ENCODE measurements around the gene MEGF6. TPM values are rescaled to one million over a fixed set of nuclear protein-coding genes. Genes with fewer than 3 reads are reported as not detected.
A peak's percentile ranks its signal among the peaks of the same experiment; 100 is the strongest.

The MEGF6 gene
- total and polyA plus RNA-seq, 12 donors: 0.15 to 29.2 (median 8.2) TPM

DNA sequence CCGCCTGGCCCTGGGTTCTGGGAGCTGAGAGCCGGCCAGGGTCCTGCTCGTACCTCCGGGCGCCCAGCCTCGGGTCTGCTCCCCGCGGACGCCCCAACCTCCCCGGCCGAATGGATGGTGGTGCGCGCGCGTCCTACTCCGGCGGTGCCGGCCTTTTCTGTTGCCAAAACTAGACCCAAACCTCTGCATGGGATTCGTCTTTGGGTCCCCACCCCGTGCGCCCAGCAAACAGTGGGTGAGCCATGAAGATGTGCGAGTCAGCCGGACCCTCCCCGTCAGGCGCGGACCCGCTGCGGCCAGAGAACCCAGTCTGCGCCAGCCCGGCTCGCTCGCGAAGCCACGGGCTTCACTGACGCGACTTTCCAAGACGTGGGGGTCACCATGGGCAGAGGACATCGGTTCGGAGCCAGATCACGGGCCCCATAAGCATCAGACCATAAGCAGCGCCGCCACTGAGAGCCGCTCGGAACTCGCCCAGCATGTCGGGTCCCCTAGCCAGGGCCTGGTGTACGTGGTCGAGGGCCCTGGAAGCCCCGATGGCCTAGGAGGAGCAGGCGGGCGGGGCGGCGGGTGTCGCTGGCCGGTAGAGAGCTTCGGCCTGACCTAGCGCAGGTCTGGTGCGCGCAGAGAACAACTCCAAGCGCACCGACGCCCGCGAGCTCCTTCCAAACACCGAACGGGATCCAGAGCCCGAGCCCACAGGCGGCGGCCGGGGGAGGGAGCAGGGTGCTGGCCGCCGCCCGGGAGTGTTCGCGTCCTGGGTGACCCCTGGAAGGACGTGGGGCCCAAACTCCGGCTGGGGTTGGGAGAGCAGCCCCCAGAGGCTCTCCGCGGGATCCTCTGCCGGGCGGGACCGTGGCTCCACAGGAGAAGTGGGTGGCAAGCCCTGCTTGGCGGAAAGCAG is 40.0 kb upstream of the MEGF6 start:
- TF ChIP-seq CTCF (IDR thresholded peaks at IDR 0.05) (no peak), POLR2A (IDR thresholded peaks at IDR 0.05) (no peak)
- 8 to 17% (median 9%) methylated on average over 18 to 83 of the region's 83 CpGs for WGBS, 4 donors
- peak overlapping the region in 1 of 4 donors; percentile 86 for H3K4me3 ChIP-seq
- peaks cover 38% of the 10 kb centered on the region for H3K27me3 ChIP-seq
- no peaks in the 10 kb centered on the region for H3K9me3 ChIP-seq (replicated peaks in 1 of 3)
- H3K27ac ChIP-seq: no peak overlapping the region
- intact Hi-C loops (cut with DNase I): no loop called here
- H3K4me1 ChIP-seq (replicated peaks in 1 of 2): peaks cover 7 to 35% of the 10 kb centered on the region in 2 donors
- H3K36me3 ChIP-seq (replicated peaks in 1 of 2): peaks cover 0 to 9% of the 10 kb centered on the region in 2 donors
- DNase-seq: no peak

DNA sequence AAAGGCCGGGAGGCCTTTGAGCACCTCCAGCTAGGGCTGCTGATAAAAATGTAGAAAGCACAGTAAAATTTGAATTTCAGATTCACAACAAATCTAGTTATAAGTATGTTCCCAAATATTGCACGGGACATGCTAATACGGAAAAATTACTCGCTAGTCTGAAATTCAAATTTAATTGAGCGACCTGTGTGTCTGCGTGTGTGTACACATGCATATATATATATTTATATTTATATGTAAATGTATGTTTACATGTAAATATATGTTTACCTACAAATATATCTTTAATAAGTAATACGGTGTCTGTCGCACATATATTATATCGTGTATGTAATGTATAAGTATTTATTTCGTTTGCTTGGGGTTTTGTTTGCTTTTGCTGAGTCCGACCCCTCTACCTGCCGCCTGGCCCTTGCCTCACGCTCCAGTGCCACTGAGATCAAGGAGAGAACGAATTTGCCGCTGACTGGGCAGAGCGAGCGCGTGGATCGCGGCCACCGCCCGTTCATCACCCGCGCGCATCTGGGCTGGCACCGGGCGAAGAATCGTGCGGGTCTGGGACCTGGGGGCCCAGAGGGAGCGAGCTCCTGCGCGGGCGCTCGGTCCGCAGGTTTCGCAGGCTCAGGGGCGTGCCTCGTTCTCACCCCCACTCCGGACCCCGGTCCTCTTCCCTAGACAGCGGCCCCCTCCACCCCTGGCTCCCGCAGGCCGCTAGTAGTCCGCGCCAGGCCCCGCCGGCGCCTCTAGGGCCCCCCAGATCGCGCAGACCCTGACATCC is 39.1 kb upstream of the MEGF6 start:
- Histone ChIP-seq H3K9me3 (replicated peaks in 1 of 3) (no peaks in the 10 kb centered on the region), H3K36me3 (replicated peaks in 1 of 2) (peaks cover 0 to 12% of the 10 kb centered on the region in 2 donors), H3K27ac (no peak overlapping the region), H3K4me3 (peak overlapping the region in 2 of 4 donors; percentile 76 to 86), H3K27me3 (peaks cover 38% of the 10 kb centered on the region), H3K4me1 (replicated peaks in 1 of 2) (peaks cover 7 to 35% of the 10 kb centered on the region in 2 donors)
- intact Hi-C loops (cut with DNase I): no loop called here
- DNase-seq: no peak
- WGBS, 4 donors: 10 to 16% (median 13%) methylated on average over 27 to 50 of the region's 50 CpGs
- TF ChIP-seq POLR2A (IDR thresholded peaks at IDR 0.05): no peak
- no peak for TF ChIP-seq CTCF (IDR thresholded peaks at IDR 0.05)

DNA sequence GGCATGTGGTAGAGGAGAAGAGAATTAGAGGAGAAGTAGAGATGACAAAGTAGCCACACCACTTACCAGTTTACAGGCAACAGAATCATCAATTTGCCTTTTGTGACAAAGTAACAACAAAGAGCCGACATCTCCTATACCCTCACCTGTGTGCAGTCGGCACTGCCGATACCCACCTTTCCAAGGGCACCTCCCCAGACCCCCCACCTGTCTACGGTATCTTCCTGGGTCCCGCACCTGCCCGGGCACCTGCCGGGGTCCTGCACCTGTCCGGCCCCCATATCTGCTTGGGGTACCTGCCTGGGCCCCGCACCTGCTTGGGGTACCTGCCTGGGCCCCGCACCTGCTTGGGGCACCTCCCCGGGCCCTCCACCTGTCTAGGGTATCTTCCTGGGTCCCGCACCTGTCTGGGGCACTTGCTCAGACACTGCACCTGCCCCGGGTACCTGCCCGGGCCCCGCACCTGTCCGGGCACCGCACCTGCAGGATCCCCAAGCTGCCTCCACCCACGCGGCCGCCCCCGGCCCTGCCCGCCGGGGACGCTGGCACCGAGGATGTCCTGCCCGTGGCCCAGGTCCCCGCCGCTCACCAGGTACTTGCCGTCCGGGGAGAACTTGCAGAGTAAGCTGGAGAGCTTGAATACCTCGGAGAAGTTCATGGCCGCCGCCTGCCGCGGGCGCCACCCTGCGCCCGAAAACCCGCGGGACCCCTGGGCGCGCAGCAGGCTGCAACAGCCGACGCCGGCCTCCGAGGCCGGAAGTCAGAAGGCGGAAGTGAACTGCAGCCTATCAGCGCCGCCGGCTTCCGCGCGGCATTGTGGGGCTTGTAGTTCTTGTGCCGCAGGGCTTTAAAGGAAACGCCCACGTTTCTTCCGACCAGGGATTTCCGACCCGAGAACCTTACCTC is 38.3 kb upstream of the MEGF6 start, which contains the start of gene WRAP73:
Gene WRAP73 (minus strand): TSS at position 762 of the 906 bp plus-strand sequence. CDS start 104 bp downstream, at position 658.
- H3K27me3 ChIP-seq: peaks cover 38% of the 10 kb centered on the region
- H3K4me3 ChIP-seq: peak within 1 kb of the TSS in 3 of 4 donors; percentile 76 to 86 (median 76)
- TF ChIP-seq POLR2A (IDR thresholded peaks at IDR 0.05) (peak; percentile 59 to 61), CTCF (IDR thresholded peaks at IDR 0.05) (peak in 1 of 6 experiments; percentile 14)
- peaks cover 7 to 35% of the 10 kb centered on the region in 2 donors for H3K4me1 ChIP-seq (replicated peaks in 1 of 2)
- peaks cover 0 to 12% of the 10 kb centered on the region in 2 donors for H3K36me3 ChIP-seq (replicated peaks in 1 of 2)
- WGBS, 4 donors: 3 to 14% (median 4%) methylated on average over 9 to 60 of the region's 60 CpGs
- H3K27ac ChIP-seq: no peak within 1 kb of the TSS
- intact Hi-C loops (cut with DNase I): no loop called here
- no peaks in the 10 kb centered on the region for H3K9me3 ChIP-seq (replicated peaks in 1 of 3)
- peak; percentile 83 to 96 (median 87) for DNase-seq

All from adrenal gland (tissue), 12 donors.